ENCODE measurements around the gene TMEM256. TPM values are rescaled to one million over a fixed set of nuclear protein-coding genes. Genes with fewer than 3 reads are reported as not detected.

The TMEM256 gene
- total RNA-seq, 1 experiment from 2014 or later: 40.2 TPM

GRCh38 chr17:7405350-7406234 is 1.7 kb upstream of the TMEM256 start:
- H3K36me3 Mint-ChIP-seq (ENCODE audit: insufficient read depth, unreplicated experiment): peaks cover 6% of the 10 kb centered on the region

GRCh38 chr17:7404737-7405349 is 946 bp upstream of the TMEM256 start:
- peaks cover 8% of the 10 kb centered on the region for H3K4me1 Mint-ChIP-seq (ENCODE audit: low read depth, unreplicated experiment)
- peak overlapping the region; percentile 76 for H3K4me3 Mint-ChIP-seq (ENCODE audit: unreplicated experiment)
- ChIA-PET POLR2A (interaction anchor here (0.7 to 2.4 kb wide), 9 partner anchors 11 to 179 kb away, joined by 3 to 38 read pairs (median 3); partner anchors contain the start of genes MPDU1, PLSCR3, POLR2A and SLC2A4), CTCF (interaction anchor here (0.9 to 1.8 kb wide), 6 partner anchors 11 to 312 kb away, joined by 3 to 15 read pairs (median 6); partner anchors contain the start of genes DNAH2, NEURL4, PLSCR3 and TMEM102)
- peaks cover 6% of the 10 kb centered on the region for H3K36me3 Mint-ChIP-seq (ENCODE audit: insufficient read depth, unreplicated experiment)
- intact Hi-C loops (cut with micrococcal nuclease; ENCODE audit: unreplicated experiment): loop anchor here (1.0 to 2.0 kb wide), 3 partner anchors 25 to 54 kb away; partner anchors contain the start of gene TMEM102
- no peak for TF ChIP-seq CTCF (IDR thresholded peaks at IDR 0.05; ENCODE audit: insufficient read depth in 1 of 2, low read depth in 1 of 2, low read length in 1 of 2, severe bottlenecking in 1 of 2, unreplicated experiment in 1 of 2)
- peak overlapping the region; percentile 53 for H3K4me3 ChIP-seq (ENCODE audit: low read depth, low read length)
- H3K4me1 ChIP-seq: no peaks in the 10 kb centered on the region
- H3K9me3 Mint-ChIP-seq (ENCODE audit: unreplicated experiment): no peaks in the 10 kb centered on the region
- no TSS peak for BruUV-seq (replicated peaks)
- no peaks in the 10 kb centered on the region for H3K36me3 ChIP-seq (ENCODE audit: control insufficient read depth, insufficient read depth, low read length)
- H3K27ac Mint-ChIP-seq (ENCODE audit: unreplicated experiment): peak overlapping the region; percentile 76
- DNase-seq: peak; percentile 34 to 37
- H3K27me3 ChIP-seq (replicated peaks; ENCODE audit: control insufficient read depth, insufficient read depth, low read length): no peaks in the 10 kb centered on the region
- no peaks in the 10 kb centered on the region for H3K27me3 Mint-ChIP-seq (ENCODE audit: insufficient read depth, unreplicated experiment)
- H3K9me3 ChIP-seq: no peaks in the 10 kb centered on the region

More at GRCh38 chr17:7405350-7406234, 1.7 kb upstream of the TMEM256 start:
- no peaks in the 10 kb centered on the region for H3K9me3 Mint-ChIP-seq (ENCODE audit: unreplicated experiment)
- POLR2A ChIA-PET: no interaction called here
- H3K27me3 Mint-ChIP-seq (ENCODE audit: insufficient read depth, unreplicated experiment): no peaks in the 10 kb centered on the region
- H3K36me3 ChIP-seq (ENCODE audit: control insufficient read depth, insufficient read depth, low read length): no peaks in the 10 kb centered on the region
- peak overlapping the region; percentile 53 for H3K4me3 ChIP-seq (ENCODE audit: low read depth, low read length)
- no peaks in the 10 kb centered on the region for H3K9me3 ChIP-seq
- TSS peak; percentile 50 for BruUV-seq (replicated peaks)
- peak overlapping the region; percentile 20 for H3K27ac Mint-ChIP-seq (ENCODE audit: unreplicated experiment)
- H3K4me1 Mint-ChIP-seq (ENCODE audit: low read depth, unreplicated experiment): peaks cover 8% of the 10 kb centered on the region
- DNase-seq: no peak
- H3K27me3 ChIP-seq (replicated peaks; ENCODE audit: control insufficient read depth, insufficient read depth, low read length): no peaks in the 10 kb centered on the region
- intact Hi-C loops (cut with micrococcal nuclease; ENCODE audit: unreplicated experiment): loop anchor here (2.0 kb wide), 1 partner anchor 55 kb away; no protein-coding TSS in a partner anchor
- H3K4me1 ChIP-seq: no peaks in the 10 kb centered on the region
- H3K4me3 Mint-ChIP-seq (ENCODE audit: unreplicated experiment): peak overlapping the region; percentile 76
- no peak for TF ChIP-seq CTCF (IDR thresholded peaks at IDR 0.05; ENCODE audit: insufficient read depth in 1 of 2, low read depth in 1 of 2, low read length in 1 of 2, severe bottlenecking in 1 of 2, unreplicated experiment in 1 of 2)
- CTCF ChIA-PET: interaction anchor here (0.6 kb wide), 1 partner anchor 52 kb away, joined by 3 read pairs; no protein-coding TSS in a partner anchor

GRCh38 chr17:7403727-7403976 is 245 bp downstream of the TMEM256 start:
- POLR2A ChIA-PET: interaction anchor here (0.5 to 2.4 kb wide), 9 partner anchors 10 to 433 kb away, joined by 3 to 38 read pairs (median 5); partner anchors contain the start of genes NEURL4, PLSCR3, POLR2A and TMEM102
- Mint-ChIP-seq H3K4me1 (ENCODE audit: low read depth, unreplicated experiment) (peaks cover 8% of the 10 kb centered on the region), H3K9me3 (ENCODE audit: unreplicated experiment) (no peaks in the 10 kb centered on the region), H3K4me3 (ENCODE audit: unreplicated experiment) (peak overlapping the region; percentile 76), H3K27ac (ENCODE audit: unreplicated experiment) (peak overlapping the region; percentile 76), H3K36me3 (ENCODE audit: insufficient read depth, unreplicated experiment) (peaks cover 6% of the 10 kb centered on the region), H3K27me3 (ENCODE audit: insufficient read depth, unreplicated experiment) (no peaks in the 10 kb centered on the region)
- no peak for TF ChIP-seq CTCF (IDR thresholded peaks at IDR 0.05; ENCODE audit: insufficient read depth in 1 of 2, low read depth in 1 of 2, low read length in 1 of 2, severe bottlenecking in 1 of 2, unreplicated experiment in 1 of 2)
- Histone ChIP-seq H3K4me3 (ENCODE audit: low read depth, low read length) (peak overlapping the region; percentile 40), H3K9me3 (no peaks in the 10 kb centered on the region), H3K36me3 (ENCODE audit: control insufficient read depth, insufficient read depth, low read length) (no peaks in the 10 kb centered on the region), H3K4me1 (no peaks in the 10 kb centered on the region), H3K27me3 (replicated peaks; ENCODE audit: control insufficient read depth, insufficient read depth, low read length) (no peaks in the 10 kb centered on the region)
- no peak for DNase-seq
- intact Hi-C loops (cut with micrococcal nuclease; ENCODE audit: unreplicated experiment): no loop called here
- CTCF ChIA-PET: interaction anchor here (0.6 to 1.8 kb wide), 7 partner anchors 9 to 313 kb away, joined by 3 to 15 read pairs (median 6); partner anchors contain the start of genes DNAH2, NEURL4, PLSCR3 and TMEM102
- BruUV-seq (replicated peaks): no TSS peak

All from Caco-2 (cell line).